GM12873 (cell line): ENCODE data around the gene BLVRB.

ENCODE experiments used
- TF ChIP-seq, protein P1 (sequence below): IDR thresholded peaks from 2 replicates; pipeline ENCODE4 v1.5.1; 2012; ENCODE audit warnings: low read depth, mild to moderate bottlenecking, moderate library complexity, low read length, control low read depth; ENCODE audit not compliant: insufficient read depth; ENCODE audit errors: missing control alignments

BLVRB gene

DNA sequence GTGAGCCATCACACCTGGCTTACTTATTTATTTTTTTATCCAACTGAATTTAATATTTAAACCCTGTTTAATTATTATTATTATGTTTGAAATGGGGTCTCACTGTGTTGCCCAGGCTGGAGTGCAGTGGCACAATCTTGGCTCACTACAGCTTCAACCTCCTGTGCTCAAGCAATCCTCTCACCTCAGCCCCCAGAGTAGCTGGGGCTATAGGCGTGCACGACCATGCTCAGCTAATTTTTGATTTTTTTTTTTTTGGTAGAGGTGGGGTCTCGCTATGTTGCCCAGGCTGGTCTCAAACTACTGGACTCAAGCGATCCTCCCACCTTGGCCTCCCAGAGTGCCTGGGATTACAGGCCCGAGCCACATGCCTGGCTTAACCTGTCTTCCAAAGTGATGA, 33.8 kb upstream of the BLVRB start:
- TF ChIP-seq, protein P1, sequence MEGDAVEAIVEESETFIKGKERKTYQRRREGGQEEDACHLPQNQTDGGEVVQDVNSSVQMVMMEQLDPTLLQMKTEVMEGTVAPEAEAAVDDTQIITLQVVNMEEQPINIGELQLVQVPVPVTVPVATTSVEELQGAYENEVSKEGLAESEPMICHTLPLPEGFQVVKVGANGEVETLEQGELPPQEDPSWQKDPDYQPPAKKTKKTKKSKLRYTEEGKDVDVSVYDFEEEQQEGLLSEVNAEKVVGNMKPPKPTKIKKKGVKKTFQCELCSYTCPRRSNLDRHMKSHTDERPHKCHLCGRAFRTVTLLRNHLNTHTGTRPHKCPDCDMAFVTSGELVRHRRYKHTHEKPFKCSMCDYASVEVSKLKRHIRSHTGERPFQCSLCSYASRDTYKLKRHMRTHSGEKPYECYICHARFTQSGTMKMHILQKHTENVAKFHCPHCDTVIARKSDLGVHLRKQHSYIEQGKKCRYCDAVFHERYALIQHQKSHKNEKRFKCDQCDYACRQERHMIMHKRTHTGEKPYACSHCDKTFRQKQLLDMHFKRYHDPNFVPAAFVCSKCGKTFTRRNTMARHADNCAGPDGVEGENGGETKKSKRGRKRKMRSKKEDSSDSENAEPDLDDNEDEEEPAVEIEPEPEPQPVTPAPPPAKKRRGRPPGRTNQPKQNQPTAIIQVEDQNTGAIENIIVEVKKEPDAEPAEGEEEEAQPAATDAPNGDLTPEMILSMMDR: no peak

- TF ChIP-seq, protein P1: no peak
Measured at GRCh38 chr19:40497214-40497613, 31.7 kb upstream of the BLVRB start.

GRCh38 chr19:40494191-40494838, 28.8 kb upstream of the BLVRB start:
- TF ChIP-seq, protein P1: no peak

- TF ChIP-seq, protein P1: no peak
Measured at GRCh38 chr19:40493778-40494177, 28.2 kb upstream of the BLVRB start.

DNA sequence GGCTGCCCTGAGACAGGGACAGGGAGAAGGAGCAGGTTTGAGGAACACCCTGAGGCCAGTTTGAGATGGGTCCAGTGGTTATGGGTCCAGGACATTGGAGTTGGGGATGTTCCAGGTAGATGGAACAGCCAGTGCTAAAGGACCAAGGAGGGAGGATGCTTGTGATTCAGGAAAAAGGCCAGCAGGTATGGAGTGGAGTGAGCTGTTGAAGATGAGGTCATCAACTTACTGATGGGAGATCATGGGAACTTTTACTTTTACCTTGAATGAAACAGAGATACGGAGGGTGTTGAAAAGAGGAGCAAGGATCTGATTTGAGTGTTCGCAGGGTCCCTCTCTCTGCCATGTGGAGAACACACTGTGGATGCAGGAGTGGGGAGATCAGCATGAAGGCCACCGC, 26.7 kb upstream of the BLVRB start:
- TF ChIP-seq, protein P1: no peak

GRCh38 chr19:40489882-40490230, 24.3 kb upstream of the BLVRB start:
- TF ChIP-seq, protein P1: no peak

DNA sequence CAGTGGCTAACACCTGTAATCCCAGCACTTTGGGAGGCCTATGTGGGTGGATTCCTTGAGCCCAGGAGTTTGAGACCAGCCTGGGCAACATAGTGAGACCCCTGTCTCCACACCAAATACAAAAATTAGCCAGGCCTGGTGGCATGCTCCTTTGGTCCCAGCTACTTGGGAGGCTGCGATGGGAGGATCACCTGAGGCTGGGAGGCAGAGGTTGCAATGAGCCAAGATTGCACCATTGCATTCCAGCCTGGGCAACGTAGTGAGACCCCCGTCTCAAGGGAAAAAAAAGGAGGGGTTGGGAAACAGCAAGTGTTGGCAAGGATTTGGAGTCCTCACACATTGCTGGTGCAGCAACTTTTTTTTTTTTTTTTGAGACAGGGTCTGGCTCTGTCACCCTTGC, 20.5 kb upstream of the BLVRB start:
- TF ChIP-seq, protein P1: no peak
